ENCODE results near the gene KCNQ1. TPM values are rescaled to one million over a fixed set of nuclear protein-coding genes. Genes with fewer than 3 reads are reported as not detected.
A peak's percentile ranks its signal among the peaks of the same experiment; 100 is the strongest.

Gene KCNQ1
- total RNA-seq, 1 experiment from 2014 or later, result 2.3 TPM

- H2BK120ac ChIP-seq (ENCODE audit: low read depth, low read length, poor library complexity, severe bottlenecking), result no peak overlapping the region
- no peak overlapping the region for H4K91ac ChIP-seq (ENCODE audit: insufficient read length, low read depth, low read length)
- H3K14ac ChIP-seq (ENCODE audit: insufficient read depth, low read length), result no peak overlapping the region
- no peak overlapping the region for H2BK12ac ChIP-seq (ENCODE audit: insufficient read length, low read depth, low read length)
- no peaks in the 10 kb centered on the region for H3K4me1 ChIP-seq (ENCODE audit: insufficient read depth, low read length)
- peaks cover 20% of the 10 kb centered on the region; the same call in 1 of the 2 replicates for H3K27me3 ChIP-seq (ENCODE audit: insufficient read depth, low read length)
- peaks cover 63% of the 10 kb centered on the region for H3K27me3 Mint-ChIP-seq (ENCODE audit: low read depth)
- no peak overlapping the region for H3K23ac ChIP-seq (ENCODE audit: insufficient read length, low read depth, low read length)
- H4K8ac ChIP-seq (replicated peaks; ENCODE audit: insufficient read length, low read depth, low read length), result no peak overlapping the region
- peak; percentile 17 for DNase-seq
- no peaks in the 10 kb centered on the region for H3K9me3 Mint-ChIP-seq
- TF ChIP-seq CTCF (conservative IDR thresholded peaks at IDR 0.05), result no peak
- H3K4ac ChIP-seq (ENCODE audit: low read depth, low read length), result no peak overlapping the region
- H3K4me3 Mint-ChIP-seq, result no peak overlapping the region
- no peak overlapping the region for H2BK20ac ChIP-seq (ENCODE audit: low read depth, low read length, poor library complexity, severe bottlenecking)
- H3K4me2 ChIP-seq (ENCODE audit: insufficient read depth, insufficient read length, low read length), result no peak overlapping the region
- no peak overlapping the region for H3K18ac ChIP-seq (ENCODE audit: insufficient read length, low read depth, low read length)
- H2BK5ac ChIP-seq (ENCODE audit: insufficient read length, low read length), result no peak overlapping the region
- H3K23me2 ChIP-seq (ENCODE audit: insufficient read length, low read depth, low read length, poor library complexity, severe bottlenecking), result no peaks in the 10 kb centered on the region
- H3K9me3 ChIP-seq (ENCODE audit: control insufficient read depth, low read depth, low read length), result no peaks in the 10 kb centered on the region
- H2AFZ ChIP-seq (ENCODE audit: low read length), result no peak overlapping the region
- no peak overlapping the region for H3K27ac ChIP-seq (ENCODE audit: insufficient read length, low read depth, low read length)
- H4K20me1 ChIP-seq (ENCODE audit: control insufficient read depth, insufficient read depth, insufficient read length), result no peaks in the 10 kb centered on the region
- no peak overlapping the region for H3K56ac ChIP-seq (ENCODE audit: insufficient read length, low read depth, low read length)
- WGBS (ENCODE audit: extremely low coverage, insufficient read length, low lambda C conversion rate), result no CpG with 5 or more reads among the region's 5 CpGs
- H4K5ac ChIP-seq (ENCODE audit: insufficient read length, low read depth, low read length), result no peak overlapping the region
- no peaks in the 10 kb centered on the region for H3K36me3 Mint-ChIP-seq (ENCODE audit: insufficient read depth in 1 of 3, low read depth in 3 of 3)
- H3T11ph ChIP-seq (ENCODE audit: low read length), result no peak overlapping the region
- peaks cover 2% of the 10 kb centered on the region in 2 experiments; a peak in 3 of 4 replicates for H3K4me1 Mint-ChIP-seq
- no peak overlapping the region for H3K27ac Mint-ChIP-seq
- H3K79me1 ChIP-seq (ENCODE audit: insufficient read depth, low read depth, low read length, poor library complexity, severe bottlenecking), result no peaks in the 10 kb centered on the region
- H3K79me2 ChIP-seq (ENCODE audit: insufficient read depth, low read length), result no peaks in the 10 kb centered on the region
- H2AK5ac ChIP-seq (ENCODE audit: insufficient read length, low read length), result no peak overlapping the region
- H3K9ac ChIP-seq (ENCODE audit: extremely low read depth, insufficient read length, low read length), result no peak overlapping the region
- H2BK15ac ChIP-seq (ENCODE audit: low read depth, low read length), result no peak overlapping the region
These were observed 142.0 kb downstream of the KCNQ1 start for GRCh38 chr11:2586793-2587131.

All from H9 (cell line).